Epithelial cell of proximal tubule (primary cell): ENCODE measurements around the gene IGFBP3. TPM values are rescaled to one million over a fixed set of nuclear protein-coding genes. Genes with fewer than 3 reads are reported as not detected.
A peak's percentile ranks its signal among the peaks of the same experiment; 100 is the strongest.

Source experiments
- DNase-seq: peaks from one replicate; pipeline ENCODE4 v3.0.0-alpha.2; 2011; ENCODE audit warnings: low read depth
- H3K4me3 ChIP-seq: 2 replicates; pipeline ENCODE4 v1.5.1; 2011; ENCODE audit warnings: low read depth, mild to moderate bottlenecking, low read length
- total RNA-seq: library from RNA; depleted of rRNA; stranded (reverse); fragments of >200 nt; gene quantifications from 2 replicates; pipeline ENCODE4 v1.2.3, GENCODE V29; 2015
- TF ChIP-seq, protein P1 (sequence below): conservative IDR thresholded peaks from 2 replicates; pipeline ENCODE4 v1.5.1; 2012; ENCODE audit warnings: low read depth, mild to moderate bottlenecking, low read length

Gene IGFBP3
- total RNA-seq, 1 donor from 2014 or later: 338 TPM

DNA sequence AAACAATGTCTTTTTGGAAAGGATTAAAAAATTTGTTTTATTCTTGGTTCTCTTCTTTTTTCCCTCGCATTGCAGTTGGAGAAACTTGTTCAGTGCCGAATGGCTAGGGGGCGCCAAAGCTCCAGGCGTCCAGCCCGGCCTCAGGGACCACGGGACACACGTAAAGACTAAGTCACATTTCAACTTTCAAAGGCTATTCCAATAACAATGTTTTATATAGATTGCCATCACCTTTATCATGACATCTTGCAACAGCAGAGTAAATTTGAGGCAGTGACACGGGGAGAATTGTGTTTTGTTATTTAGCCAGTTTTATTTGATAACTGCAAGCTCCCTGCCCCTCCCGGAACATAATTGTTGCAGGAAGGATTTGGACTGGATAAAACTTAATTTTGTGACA is 2.2 kb upstream of the IGFBP3 start:
- H3K4me3 ChIP-seq: peak overlapping the region; percentile 35
- DNase-seq: no peak

DNA sequence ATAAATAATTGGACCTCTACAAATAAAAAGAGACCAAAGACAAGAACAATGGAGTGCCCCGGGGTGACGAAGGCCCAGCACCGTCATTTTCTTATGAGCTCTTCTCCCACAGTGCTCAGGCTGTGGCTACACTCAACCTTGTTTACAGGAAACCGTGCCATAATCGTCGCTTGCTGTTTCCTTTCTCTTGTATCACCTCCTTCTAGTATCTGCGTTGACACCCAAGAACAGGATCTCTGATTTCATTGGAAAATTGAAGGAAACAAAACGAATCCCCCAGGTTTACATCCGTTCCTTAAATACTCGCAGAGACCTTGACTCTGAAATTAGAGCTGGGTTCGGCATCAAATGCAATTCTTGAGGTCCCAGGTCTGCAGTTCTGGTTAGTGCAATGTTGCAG is 1.7 kb upstream of the IGFBP3 start:
- peak overlapping the region; percentile 35 for H3K4me3 ChIP-seq
- DNase-seq: no peak
- TF ChIP-seq, protein P1, sequence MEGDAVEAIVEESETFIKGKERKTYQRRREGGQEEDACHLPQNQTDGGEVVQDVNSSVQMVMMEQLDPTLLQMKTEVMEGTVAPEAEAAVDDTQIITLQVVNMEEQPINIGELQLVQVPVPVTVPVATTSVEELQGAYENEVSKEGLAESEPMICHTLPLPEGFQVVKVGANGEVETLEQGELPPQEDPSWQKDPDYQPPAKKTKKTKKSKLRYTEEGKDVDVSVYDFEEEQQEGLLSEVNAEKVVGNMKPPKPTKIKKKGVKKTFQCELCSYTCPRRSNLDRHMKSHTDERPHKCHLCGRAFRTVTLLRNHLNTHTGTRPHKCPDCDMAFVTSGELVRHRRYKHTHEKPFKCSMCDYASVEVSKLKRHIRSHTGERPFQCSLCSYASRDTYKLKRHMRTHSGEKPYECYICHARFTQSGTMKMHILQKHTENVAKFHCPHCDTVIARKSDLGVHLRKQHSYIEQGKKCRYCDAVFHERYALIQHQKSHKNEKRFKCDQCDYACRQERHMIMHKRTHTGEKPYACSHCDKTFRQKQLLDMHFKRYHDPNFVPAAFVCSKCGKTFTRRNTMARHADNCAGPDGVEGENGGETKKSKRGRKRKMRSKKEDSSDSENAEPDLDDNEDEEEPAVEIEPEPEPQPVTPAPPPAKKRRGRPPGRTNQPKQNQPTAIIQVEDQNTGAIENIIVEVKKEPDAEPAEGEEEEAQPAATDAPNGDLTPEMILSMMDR: no peak

More for the DNA sequence above, 2.2 kb upstream of the IGFBP3 start:
- TF ChIP-seq, protein P1: peak; percentile 99

DNA sequence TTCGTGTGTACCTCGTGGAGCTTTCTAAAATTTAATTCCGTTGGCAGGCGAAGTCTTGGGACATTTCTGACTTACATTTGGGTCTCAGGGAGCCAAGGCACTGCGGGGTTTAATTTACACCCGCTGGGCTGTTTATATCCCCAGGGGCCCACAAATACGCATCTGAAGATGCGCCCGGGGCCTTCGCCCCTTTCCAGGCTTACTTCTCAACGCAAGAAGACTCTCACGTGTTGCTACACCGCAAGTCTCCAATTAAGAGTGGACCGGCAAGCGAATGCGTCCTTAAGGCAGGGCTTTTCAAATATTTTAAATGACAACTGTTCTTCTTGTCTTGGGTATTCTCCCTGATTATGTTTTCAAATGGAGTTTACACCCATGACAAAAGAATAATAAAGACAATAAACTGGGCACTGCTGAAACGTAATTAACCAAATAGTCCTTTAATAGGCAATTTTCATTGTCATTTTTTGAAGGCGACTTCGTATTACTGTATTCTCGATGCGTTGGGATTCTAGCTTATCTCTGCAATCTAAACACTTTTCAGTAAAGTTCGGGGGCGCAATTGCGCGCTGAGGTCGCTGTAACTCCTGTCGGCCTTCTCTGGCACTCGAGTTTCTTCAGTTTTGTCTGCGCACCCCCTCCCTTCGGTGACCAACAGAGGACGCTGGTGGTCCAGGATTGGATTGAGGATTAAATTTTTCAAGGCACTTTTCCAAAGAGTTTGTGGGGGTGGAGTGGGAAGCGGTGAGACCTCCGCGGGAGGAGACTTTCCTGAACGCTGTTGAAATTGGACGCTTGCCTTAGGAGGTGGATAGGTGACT is 837 bp upstream of the IGFBP3 start:
- TF ChIP-seq, protein P1: peak; percentile 99
- H3K4me3 ChIP-seq: peak overlapping the region; percentile 64
- DNase-seq: peak; percentile 45

- DNase-seq: no peak
- TF ChIP-seq, protein P1: no peak
- peak overlapping the region; percentile 64 for H3K4me3 ChIP-seq
Observed at GRCh38 chr7:45921381-45921698, 268 bp upstream of the IGFBP3 start.

GRCh38 chr7:45919993-45920459 is 1.0 kb downstream of the IGFBP3 start:
- TF ChIP-seq, protein P1: no peak

DNA sequence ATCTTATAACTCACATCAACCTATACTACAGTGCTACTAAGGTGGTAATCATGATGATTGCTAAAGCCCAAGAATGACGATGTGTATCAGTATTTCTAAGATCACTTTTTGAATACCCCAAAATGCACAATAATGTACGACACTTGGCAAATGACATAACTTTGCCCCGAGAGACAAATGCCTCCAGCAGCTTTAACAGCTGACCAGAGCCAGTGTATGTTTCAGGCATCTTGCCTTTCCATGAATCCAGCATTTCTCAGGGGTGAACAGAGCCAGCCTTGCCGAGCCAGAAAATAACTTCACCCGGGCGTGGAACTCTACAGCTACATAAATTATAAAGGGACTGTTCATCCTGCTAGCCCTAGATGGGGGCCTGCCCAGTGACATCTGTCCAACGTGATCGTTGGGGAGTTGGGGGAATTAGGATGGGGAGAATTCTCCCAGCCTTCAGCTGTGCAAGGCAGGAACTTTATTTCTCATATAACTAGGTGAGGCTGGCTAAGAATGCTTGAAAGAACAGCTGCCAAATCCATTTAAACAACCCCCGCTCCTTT is 1.8 kb downstream of the IGFBP3 start:
- TF ChIP-seq, protein P1: no peak
- H3K4me3 ChIP-seq: peak overlapping the region; percentile 64
- no peak for DNase-seq

More at GRCh38 chr7:45919993-45920459, 1.0 kb downstream of the IGFBP3 start:
- no peak for DNase-seq
- H3K4me3 ChIP-seq: peak overlapping the region; percentile 64
